Measurements from ENCODE around the gene KLHL42. TPM values are rescaled to one million over a fixed set of nuclear protein-coding genes. Genes with fewer than 3 reads are reported as not detected.

Gene KLHL42
- polyA plus RNA-seq, 2 of the 4 experiments (the other 2 are of a cell fraction) = 15.2 to 29.1 TPM

DNA sequence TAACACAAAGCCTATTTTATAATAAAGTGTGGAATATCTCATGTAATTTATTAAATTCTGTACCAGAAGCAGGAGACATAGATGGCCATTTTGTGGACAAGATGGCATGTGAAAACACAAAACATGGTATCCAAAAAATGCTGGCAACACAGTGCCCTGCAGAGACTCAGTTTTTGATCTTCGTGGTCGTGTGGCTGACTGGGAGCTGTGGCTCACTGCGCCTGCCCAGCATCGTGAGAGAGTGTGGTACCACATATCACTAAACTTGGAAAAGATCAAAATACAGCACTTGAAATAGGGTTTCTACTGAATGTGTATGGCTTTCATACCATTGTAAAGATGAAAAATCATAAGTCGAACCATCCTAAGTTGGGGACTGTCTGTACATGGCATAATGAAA lies 43.0 kb downstream of the KLHL42 start (continued):
- TF ChIP-seq, protein P1, sequence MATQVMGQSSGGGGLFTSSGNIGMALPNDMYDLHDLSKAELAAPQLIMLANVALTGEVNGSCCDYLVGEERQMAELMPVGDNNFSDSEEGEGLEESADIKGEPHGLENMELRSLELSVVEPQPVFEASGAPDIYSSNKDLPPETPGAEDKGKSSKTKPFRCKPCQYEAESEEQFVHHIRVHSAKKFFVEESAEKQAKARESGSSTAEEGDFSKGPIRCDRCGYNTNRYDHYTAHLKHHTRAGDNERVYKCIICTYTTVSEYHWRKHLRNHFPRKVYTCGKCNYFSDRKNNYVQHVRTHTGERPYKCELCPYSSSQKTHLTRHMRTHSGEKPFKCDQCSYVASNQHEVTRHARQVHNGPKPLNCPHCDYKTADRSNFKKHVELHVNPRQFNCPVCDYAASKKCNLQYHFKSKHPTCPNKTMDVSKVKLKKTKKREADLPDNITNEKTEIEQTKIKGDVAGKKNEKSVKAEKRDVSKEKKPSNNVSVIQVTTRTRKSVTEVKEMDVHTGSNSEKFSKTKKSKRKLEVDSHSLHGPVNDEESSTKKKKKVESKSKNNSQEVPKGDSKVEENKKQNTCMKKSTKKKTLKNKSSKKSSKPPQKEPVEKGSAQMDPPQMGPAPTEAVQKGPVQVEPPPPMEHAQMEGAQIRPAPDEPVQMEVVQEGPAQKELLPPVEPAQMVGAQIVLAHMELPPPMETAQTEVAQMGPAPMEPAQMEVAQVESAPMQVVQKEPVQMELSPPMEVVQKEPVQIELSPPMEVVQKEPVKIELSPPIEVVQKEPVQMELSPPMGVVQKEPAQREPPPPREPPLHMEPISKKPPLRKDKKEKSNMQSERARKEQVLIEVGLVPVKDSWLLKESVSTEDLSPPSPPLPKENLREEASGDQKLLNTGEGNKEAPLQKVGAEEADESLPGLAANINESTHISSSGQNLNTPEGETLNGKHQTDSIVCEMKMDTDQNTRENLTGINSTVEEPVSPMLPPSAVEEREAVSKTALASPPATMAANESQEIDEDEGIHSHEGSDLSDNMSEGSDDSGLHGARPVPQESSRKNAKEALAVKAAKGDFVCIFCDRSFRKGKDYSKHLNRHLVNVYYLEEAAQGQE (IDR thresholded peaks at IDR 0.05) = no peak
- TF ChIP-seq, protein P2, sequence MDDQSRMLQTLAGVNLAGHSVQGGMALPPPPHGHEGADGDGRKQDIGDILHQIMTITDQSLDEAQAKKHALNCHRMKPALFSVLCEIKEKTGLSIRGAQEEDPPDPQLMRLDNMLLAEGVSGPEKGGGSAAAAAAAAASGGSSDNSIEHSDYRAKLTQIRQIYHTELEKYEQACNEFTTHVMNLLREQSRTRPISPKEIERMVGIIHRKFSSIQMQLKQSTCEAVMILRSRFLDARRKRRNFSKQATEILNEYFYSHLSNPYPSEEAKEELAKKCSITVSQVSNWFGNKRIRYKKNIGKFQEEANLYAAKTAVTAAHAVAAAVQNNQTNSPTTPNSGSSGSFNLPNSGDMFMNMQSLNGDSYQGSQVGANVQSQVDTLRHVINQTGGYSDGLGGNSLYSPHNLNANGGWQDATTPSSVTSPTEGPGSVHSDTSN (IDR thresholded peaks at IDR 0.05) = no peak
- TF ChIP-seq RNF2 (IDR thresholded peaks at IDR 0.05; ENCODE audit: borderline replicate concordance, low read depth) = no peak
- TF ChIP-seq SMC3 (IDR thresholded peaks at IDR 0.05) = no peak
- no peak for TF ChIP-seq RCOR1 (IDR thresholded peaks at IDR 0.05; ENCODE audit: low read depth, low read length)
- TF ChIP-seq, protein P3, sequence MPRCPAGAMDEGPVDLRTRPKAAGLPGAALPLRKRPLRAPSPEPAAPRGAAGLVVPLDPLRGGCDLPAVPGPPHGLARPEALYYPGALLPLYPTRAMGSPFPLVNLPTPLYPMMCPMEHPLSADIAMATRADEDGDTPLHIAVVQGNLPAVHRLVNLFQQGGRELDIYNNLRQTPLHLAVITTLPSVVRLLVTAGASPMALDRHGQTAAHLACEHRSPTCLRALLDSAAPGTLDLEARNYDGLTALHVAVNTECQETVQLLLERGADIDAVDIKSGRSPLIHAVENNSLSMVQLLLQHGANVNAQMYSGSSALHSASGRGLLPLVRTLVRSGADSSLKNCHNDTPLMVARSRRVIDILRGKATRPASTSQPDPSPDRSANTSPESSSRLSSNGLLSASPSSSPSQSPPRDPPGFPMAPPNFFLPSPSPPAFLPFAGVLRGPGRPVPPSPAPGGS (IDR thresholded peaks at IDR 0.05) = no peak
- TF ChIP-seq MAZ (IDR thresholded peaks at IDR 0.05; ENCODE audit: borderline replicate concordance, low read depth, low read length) = no peak
- TF ChIP-seq NFE2L2 (conservative IDR thresholded peaks at IDR 0.05; ENCODE audit: low read length) = no peak
- TF ChIP-seq, protein P4, sequence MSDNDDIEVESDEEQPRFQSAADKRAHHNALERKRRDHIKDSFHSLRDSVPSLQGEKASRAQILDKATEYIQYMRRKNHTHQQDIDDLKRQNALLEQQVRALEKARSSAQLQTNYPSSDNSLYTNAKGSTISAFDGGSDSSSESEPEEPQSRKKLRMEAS (IDR thresholded peaks at IDR 0.05) = no peak
- TF ChIP-seq ZFP36 (IDR thresholded peaks at IDR 0.05; ENCODE audit: borderline replicate concordance, partially characterized antibody) = no peak

DNA sequence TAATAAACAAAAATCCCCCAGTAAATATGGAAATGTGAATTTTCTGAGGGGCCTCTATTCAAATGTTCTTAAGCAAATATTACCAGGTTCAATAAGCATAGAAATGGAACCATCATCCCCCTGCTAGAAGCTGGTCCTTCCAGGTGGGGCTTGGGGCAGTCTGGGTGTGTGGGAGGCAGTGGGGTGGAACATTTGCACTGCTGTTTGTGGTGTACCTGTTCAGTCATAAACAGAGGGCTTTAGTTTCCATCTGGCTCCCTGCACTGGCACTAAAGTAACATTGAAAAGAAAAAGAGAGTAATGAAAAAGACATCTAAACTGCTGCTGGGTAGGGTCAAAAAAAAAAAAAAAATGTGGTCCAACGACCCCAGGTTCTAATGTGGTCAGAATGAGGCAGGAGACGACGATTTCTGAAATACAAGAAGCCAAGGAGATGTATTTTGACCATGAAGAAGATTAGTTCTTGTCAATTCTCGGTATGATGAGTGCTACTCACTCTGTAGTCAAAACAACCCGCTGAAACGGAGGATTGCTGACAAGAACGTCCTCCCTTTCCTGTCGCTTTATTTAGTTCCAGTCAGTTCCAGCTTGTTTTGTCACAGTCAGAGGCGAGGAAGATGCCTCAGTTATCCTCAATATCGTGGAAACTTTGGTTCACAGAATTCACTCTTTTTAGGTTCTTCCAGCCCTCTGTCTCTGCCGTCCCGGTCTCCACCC lies 44.3 kb downstream of the KLHL42 start:
- no peak for ATAC-seq
- H3K4me1 ChIP-seq = 0 out of 3 replicates have a peak, but pooled peaks cover 5% of the 10 kb centered on the region
- 56% methylated on average over 12 of the region's 12 CpGs for WGBS (ENCODE audit: missing lambda C conversion rate)
- POLR2A ChIA-PET = no interaction called here
- CTCF ChIA-PET = interaction anchor here (0.7 to 4.5 kb wide), 3 partner anchors 17 to 91 kb away, joined by 3 to 27 read pairs (median 3); no protein-coding TSS in a partner anchor
- TF ChIP-seq SMC3 (IDR thresholded peaks at IDR 0.05) (no peak), POLR2A (IDR thresholded peaks at IDR 0.05; ENCODE audit: low read length) (no peak), GATA3 (IDR thresholded peaks at IDR 0.05; ENCODE audit: borderline replicate concordance) (no peak), RFX5 (IDR thresholded peaks at IDR 0.05) (no peak), BHLHE40 (IDR thresholded peaks at IDR 0.05; ENCODE audit: low read depth, low read length) (no peak), FOSB (CRISPR knock-in tag; IDR thresholded peaks at IDR 0.05) (no peak), NPAS2 (CRISPR knock-in tag; IDR thresholded peaks at IDR 0.05; ENCODE audit: borderline replicate concordance) (no peak), NR3C1 (IDR thresholded peaks at IDR 0.05) (no peak), KDM1A (IDR thresholded peaks at IDR 0.05; ENCODE audit: low read depth) (no peak), ZNF302 (CRISPR knock-in tag; IDR thresholded peaks at IDR 0.05) (no peak), ZFP36 (IDR thresholded peaks at IDR 0.05; ENCODE audit: borderline replicate concordance, partially characterized antibody) (no peak), HDAC2 (IDR thresholded peaks at IDR 0.05) (no peak), JUNB (IDR thresholded peaks at IDR 0.05) (no peak), ZC3H11A (IDR thresholded peaks at IDR 0.05) (no peak), POLR2AphosphoS2 (conservative IDR thresholded peaks at IDR 0.05; ENCODE audit: low read length) (no peak)
- TF ChIP-seq, protein P5, sequence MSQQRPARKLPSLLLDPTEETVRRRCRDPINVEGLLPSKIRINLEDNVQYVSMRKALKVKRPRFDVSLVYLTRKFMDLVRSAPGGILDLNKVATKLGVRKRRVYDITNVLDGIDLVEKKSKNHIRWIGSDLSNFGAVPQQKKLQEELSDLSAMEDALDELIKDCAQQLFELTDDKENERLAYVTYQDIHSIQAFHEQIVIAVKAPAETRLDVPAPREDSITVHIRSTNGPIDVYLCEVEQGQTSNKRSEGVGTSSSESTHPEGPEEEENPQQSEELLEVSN (IDR thresholded peaks at IDR 0.05; ENCODE audit: borderline replicate concordance, low read depth) = no peak
- TF ChIP-seq, protein P3 (IDR thresholded peaks at IDR 0.05) = no peak
- TF ChIP-seq, protein P6, sequence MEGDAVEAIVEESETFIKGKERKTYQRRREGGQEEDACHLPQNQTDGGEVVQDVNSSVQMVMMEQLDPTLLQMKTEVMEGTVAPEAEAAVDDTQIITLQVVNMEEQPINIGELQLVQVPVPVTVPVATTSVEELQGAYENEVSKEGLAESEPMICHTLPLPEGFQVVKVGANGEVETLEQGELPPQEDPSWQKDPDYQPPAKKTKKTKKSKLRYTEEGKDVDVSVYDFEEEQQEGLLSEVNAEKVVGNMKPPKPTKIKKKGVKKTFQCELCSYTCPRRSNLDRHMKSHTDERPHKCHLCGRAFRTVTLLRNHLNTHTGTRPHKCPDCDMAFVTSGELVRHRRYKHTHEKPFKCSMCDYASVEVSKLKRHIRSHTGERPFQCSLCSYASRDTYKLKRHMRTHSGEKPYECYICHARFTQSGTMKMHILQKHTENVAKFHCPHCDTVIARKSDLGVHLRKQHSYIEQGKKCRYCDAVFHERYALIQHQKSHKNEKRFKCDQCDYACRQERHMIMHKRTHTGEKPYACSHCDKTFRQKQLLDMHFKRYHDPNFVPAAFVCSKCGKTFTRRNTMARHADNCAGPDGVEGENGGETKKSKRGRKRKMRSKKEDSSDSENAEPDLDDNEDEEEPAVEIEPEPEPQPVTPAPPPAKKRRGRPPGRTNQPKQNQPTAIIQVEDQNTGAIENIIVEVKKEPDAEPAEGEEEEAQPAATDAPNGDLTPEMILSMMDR (IDR thresholded peaks at IDR 0.05) = no peak
- no peak for DNase-seq (ENCODE audit: low read depth in 1 of 2, low spot score in 1 of 2)
- no peak overlapping the region for H3K27ac ChIP-seq
- H3K4me3 ChIP-seq = no peak overlapping the region
- no peak for FAIRE-seq
- no peaks in the 10 kb centered on the region for H3K9me3 ChIP-seq
- no peak overlapping the region for H3K4me2 ChIP-seq
